IMR-90 (cell line): ENCODE measurements around the gene USP36. TPM values are rescaled to one million over a fixed set of nuclear protein-coding genes. Genes with fewer than 3 reads are reported as not detected.

Experiments
- ATAC-seq: fragments of 200-7000 bp; cut with Tn5 transposase; 2 replicates; pipeline ENCODE4 v1.9.1; 2020; ENCODE audit warnings: low read depth, mild to moderate bottlenecking, moderate library complexity
- BruUV-seq: library from RNA; stranded (reverse); fragments of 400-500 nt; replicated peaks from 2 replicates; lab custom pipeline; 2021; lab: Mats Ljungman, UMichigan
- CTCF ChIA-PET: fragments of 300-600 bp; formaldehyde crosslinking; extraction: SDS; loops from one replicate; lab custom pipeline; 2021; ENCODE audit warnings: antibody characterized with exemption; lab: Yijun Ruan, JAX
- POLR2A ChIA-PET: fragments of 300-600 bp; sonication (Branson Sonifier 250); formaldehyde crosslinking; loops from one replicate; lab custom pipeline; 2022; ENCODE audit warnings: antibody characterized with exemption; ENCODE audit not compliant: unreplicated experiment; lab: Charles Lee
- DNase-seq: peaks from one replicate; pipeline ENCODE4 v3.0.0; 2013
- H2AFZ ChIP-seq: replicated peaks from 2 replicates; pipeline ENCODE3; 2013; ENCODE audit warnings: low read length, mild to moderate bottlenecking; ENCODE audit not compliant: poor library complexity
- H2AK5ac ChIP-seq: 2 replicates; pipeline ENCODE4 v1.6.1; 2013; ENCODE audit warnings: low read depth, low read length, inconsistent platforms
- H2AK9ac ChIP-seq: replicated peaks from 2 replicates; pipeline ENCODE3; 2013; ENCODE audit warnings: mild to moderate bottlenecking, low read depth, low read length, moderate library complexity; ENCODE audit not compliant: poor library complexity
- H2BK120ac ChIP-seq: 2 replicates; pipeline ENCODE4 v1.6.1; 2013; ENCODE audit warnings: low read depth, low read length, inconsistent platforms
- H2BK15ac ChIP-seq: 3 replicates; pipeline ENCODE4 v1.6.1; 2013; ENCODE audit warnings: low read depth, low read length, inconsistent platforms
- H2BK20ac ChIP-seq: 2 replicates; pipeline ENCODE4 v1.6.1; 2013; ENCODE audit warnings: low read depth, mild to moderate bottlenecking, inconsistent platforms, low read length, moderate library complexity
- H2BK5ac ChIP-seq: 2 replicates; pipeline ENCODE4 v1.6.1; 2013; ENCODE audit warnings: mild to moderate bottlenecking, low read depth, low read length, inconsistent platforms; ENCODE audit not compliant: poor library complexity, severe bottlenecking
- H3K14ac ChIP-seq: replicated peaks from 2 replicates; pipeline ENCODE4 v1.6.1; 2013; ENCODE audit warnings: low read depth, low read length, inconsistent platforms
- H3K18ac ChIP-seq: 2 replicates; pipeline ENCODE4 v1.6.1; 2013; ENCODE audit warnings: low read depth, low read length, control low read depth
- H3K23ac ChIP-seq: 2 replicates; pipeline ENCODE4 v1.6.1; 2013; ENCODE audit warnings: low read depth, low read length, inconsistent platforms
- H3K27ac ChIP-seq: 2 replicates; pipeline ENCODE4 v1.5.1; 2013; ENCODE audit warnings: mild to moderate bottlenecking, control low read depth, low read length; ENCODE audit not compliant: insufficient read depth
- H3K27me3 ChIP-seq: 2 replicates; pipeline ENCODE4 v1.6.1; 2013; ENCODE audit warnings: low read length; ENCODE audit not compliant: control insufficient read depth, insufficient read depth
- H3K36me3 ChIP-seq: 2 replicates; pipeline ENCODE4 v1.6.1; 2013; ENCODE audit warnings: low read length, mixed read lengths; ENCODE audit not compliant: control insufficient read depth, insufficient read depth
- H3K4ac ChIP-seq: 2 replicates; pipeline ENCODE4 v1.6.1; 2013; ENCODE audit warnings: low read depth, low read length, inconsistent platforms
- H3K4me1 ChIP-seq: 2 replicates; pipeline ENCODE4 v1.6.1; 2013; ENCODE audit warnings: low read length, mixed read lengths; ENCODE audit not compliant: control insufficient read depth, insufficient read depth
- H3K4me2 ChIP-seq: 2 replicates; pipeline ENCODE4 v1.6.1; 2013; ENCODE audit warnings: low read depth, mild to moderate bottlenecking, control low read depth, low read length, moderate library complexity
- H3K4me3 ChIP-seq: 2 replicates; pipeline ENCODE4 v1.5.1; 2013; ENCODE audit warnings: low read depth, mild to moderate bottlenecking, control low read depth, low read length, moderate library complexity; ENCODE audit not compliant: insufficient read depth
- H3K56ac ChIP-seq: 2 replicates; pipeline ENCODE4 v1.6.1; 2013; ENCODE audit warnings: low read length, inconsistent platforms; ENCODE audit not compliant: insufficient read depth; ENCODE audit errors: extremely low read depth
- H3K79me1 ChIP-seq, 2 experiments: 2 replicates each; pipeline ENCODE4 v1.6.1; 2013; ENCODE audit warnings: low read length in 2 of 2, inconsistent platforms in 1 of 2, low read depth in 1 of 2
- H3K9ac ChIP-seq: 2 replicates; pipeline ENCODE4 v1.6.1; 2013; ENCODE audit warnings: low read depth, low read length, control low read depth
- H3K9me1 ChIP-seq: 2 replicates; pipeline ENCODE4 v1.6.1; 2013; ENCODE audit warnings: low read length, inconsistent platforms; ENCODE audit not compliant: insufficient read depth
- H3K9me3 ChIP-seq: 2 replicates; pipeline ENCODE4 v1.6.1; 2013; ENCODE audit warnings: low read length; ENCODE audit not compliant: control insufficient read depth, insufficient read depth
- H4K20me1 ChIP-seq: 2 replicates; pipeline ENCODE4 v1.6.1; 2013; ENCODE audit warnings: low read length, inconsistent platforms; ENCODE audit not compliant: insufficient read depth
- H4K5ac ChIP-seq: 2 replicates; pipeline ENCODE4 v1.6.1; 2013; ENCODE audit warnings: mild to moderate bottlenecking, low read depth, low read length, control low read depth
- H4K8ac ChIP-seq, 2 experiments: 2 replicates each; pipeline ENCODE4 v1.6.1; 2013; ENCODE audit warnings: low read depth in 2 of 2, low read length in 2 of 2, control low read depth in 1 of 2, inconsistent platforms in 1 of 2
- H4K91ac ChIP-seq: 2 replicates; pipeline ENCODE4 v1.6.1; 2013; ENCODE audit warnings: low read depth, low read length, inconsistent platforms; ENCODE audit not compliant: insufficient read depth
- BHLHE40 ChIP-seq: fragments of 150-350 bp; IDR thresholded peaks from 2 replicates; pipeline ENCODE4 v1.6.1; 2016; ENCODE audit warnings: mild to moderate bottlenecking, low read depth, low read length
- MAZ ChIP-seq: IDR thresholded peaks from 2 replicates; pipeline ENCODE4 v1.6.1; 2012; ENCODE audit warnings: low read depth, mild to moderate bottlenecking, low read length, improper control_type of control experiment, moderate library complexity, borderline replicate concordance
- NFE2L2 ChIP-seq: fragments of 150-350 bp; IDR thresholded peaks from 2 replicates; pipeline ENCODE4 v1.6.1; 2016; ENCODE audit warnings: low read depth, mild to moderate bottlenecking, low read length
- RCOR1 ChIP-seq: IDR thresholded peaks from 2 replicates; pipeline ENCODE4 v1.6.1; 2012; ENCODE audit warnings: mild to moderate bottlenecking, low read length, improper control_type of control experiment; ENCODE audit not compliant: insufficient replicate concordance
- SMC3 ChIP-seq: fragments of 150-350 bp; IDR thresholded peaks from 2 replicates; pipeline ENCODE4 v1.6.1; 2016; ENCODE audit warnings: low read depth, mild to moderate bottlenecking, antibody characterized with exemption, low read length, moderate library complexity
- USF2 ChIP-seq: fragments of 150-350 bp; IDR thresholded peaks from 2 replicates; pipeline ENCODE4 v1.6.1; 2017; ENCODE audit warnings: mild to moderate bottlenecking, antibody characterized with exemption, low read length, low read depth
- WGBS, 2 experiments: methylation state at CpG; one replicate each; pipeline versions ENCODE4 v1.1.5 to v1.1.7; 2013; ENCODE audit warnings: missing lambda C conversion rate in 2 of 2; ENCODE audit not compliant: insufficient read length in 1 of 2; ENCODE audit errors: extremely low coverage in 2 of 2; 5-methylcytosine and 5-hydroxymethylcytosine counted together
- dilution Hi-C: fragments of 300-500 bp; cut with HindIII; formaldehyde crosslinking; loops from one replicate; pipeline ENCODE4 v1.14.3; 2018; ENCODE audit warnings: low sequenced_read_pairs; ENCODE audit not compliant: unreplicated experiment
- in situ Hi-C: fragments of 300-500 bp; cut with MboI; formaldehyde crosslinking; loops from 3 replicates; pipeline ENCODE4 v1.14.3; 2019; ENCODE audit warnings: low sequenced_read_pairs, inconsistent platforms, mixed read lengths
- intact Hi-C: fragments of 100-400 bp; cut with micrococcal nuclease; formaldehyde crosslinking; loops from 2 replicates; pipeline ENCODE4 v1.10.0; 2022
- polyA plus RNA-seq, 3 experiments: library from polyadenylated mRNA; depleted of rRNA; stranded (reverse); fragments of >200 nt; gene quantifications; 2 replicates each; pipeline ENCODE4 v1.2.3, GENCODE V29; 2012; ENCODE audit warnings: low replicate concordance in 1 of 3
- total RNA-seq: library from RNA; depleted of rRNA; stranded (reverse); fragments of >200 nt; gene quantifications from 2 replicates; pipeline ENCODE4 v1.2.3, GENCODE V29; 2012

USP36 gene
- total and polyA plus RNA-seq, 2 of the 4 experiments (the other 2 are of a cell fraction) = 30.6 to 38.3 TPM

- Histone ChIP-seq H3K9me1 (no peaks in the 10 kb centered on the region; the same call in 1 of the 2 replicates), H3K23ac (no peak overlapping the region), H2AK5ac (no peak overlapping the region), H3K27ac (no peak overlapping the region), H2BK15ac (no peak overlapping the region), H3K9me3 (no peaks in the 10 kb centered on the region), H2BK5ac (no peak overlapping the region), H4K20me1 (peaks cover 15% of the 10 kb centered on the region), H4K5ac (no peak overlapping the region), H2AK9ac (no peak overlapping the region), H3K14ac (no peak overlapping the region), H3K4me1 (peaks cover 10% of the 10 kb centered on the region), H2BK20ac (no peak overlapping the region), H2AFZ (no peak overlapping the region), H3K27me3 (no peaks in the 10 kb centered on the region), H3K4me2 (no peak overlapping the region), H2BK120ac (no peak overlapping the region), H3K4ac (no peak overlapping the region), H3K4me3 (no peak overlapping the region), H3K56ac (no peak overlapping the region), H4K91ac (no peak overlapping the region), H3K79me1 (peaks cover 22 to 73% of the 10 kb centered on the region in 2 experiments), H3K9ac (no peak overlapping the region), H3K18ac (no peak overlapping the region), H4K8ac (no peak overlapping the region), H3K36me3 (peaks cover 45% of the 10 kb centered on the region)
- WGBS, 2 experiments = 90% methylated on average over 7 of the region's 14 CpGs; no CpG with 5 or more reads in 1 of the 2 experiments
- intact Hi-C loops = no loop called here
- dilution Hi-C loops = no loop called here
- TF ChIP-seq RCOR1 (no peak), BHLHE40 (no peak), USF2 (no peak), MAZ (no peak), SMC3 (no peak), NFE2L2 (no peak)
- POLR2A ChIA-PET = no interaction called here
- CTCF ChIA-PET = no interaction called here
- DNase-seq = no peak
- in situ Hi-C loops = loop anchor here (25.0 kb wide), 1 partner anchor 530 kb away; no protein-coding TSS in a partner anchor
- BruUV-seq = no TSS peak
- no peak for ATAC-seq
Measured at GRCh38 chr17:78857266-78857665, 16.7 kb upstream of the USP36 start.
